CD4-positive, CD25-positive, alpha-beta regulatory T cell (primary cell): ENCODE measurements around the gene DGAT2L6. TPM values are rescaled to one million over a fixed set of nuclear protein-coding genes. Genes with fewer than 3 reads are reported as not detected.
"Not testable (repeated sequence)": the region's sequence is repeated elsewhere in the genome, so short reads cannot be mapped to it uniquely, and the experiment has no call there.

Experiments used
- ATAC-seq, 2 donors: fragments of 150-1000 bp; cut with Tn5 transposase; one replicate each; pipeline ENCODE4 v1.10.0; 2021; ENCODE audit warnings: low read depth in 2 of 2, moderate number of reproducible peaks in 2 of 2, moderate library complexity in 1 of 2
- DNase-seq, 3 donors: peaks; one replicate each; pipeline versions ENCODE4 v3.0.0 to v3.0.0-alpha.2; 2012 to 2022; ENCODE audit warnings: mixed read lengths in 1 of 3
- H3K27ac ChIP-seq: one replicate; pipeline ENCODE4 v1.7.0; 2013; ENCODE audit warnings: mild to moderate bottlenecking, low read length; ENCODE audit not compliant: insufficient read depth, poor library complexity, severe bottlenecking
- H3K27me3 ChIP-seq: one replicate; pipeline ENCODE4 v1.7.0; 2013; ENCODE audit warnings: low read length; ENCODE audit not compliant: control insufficient read depth, insufficient read depth
- H3K36me3 ChIP-seq: one replicate; pipeline ENCODE4 v1.7.0; 2013; ENCODE audit warnings: mild to moderate bottlenecking, low read length, moderate library complexity; ENCODE audit not compliant: control insufficient read depth, insufficient read depth
- H3K4me1 ChIP-seq: 2 replicates; pipeline ENCODE4 v1.7.0; 2013; ENCODE audit warnings: mild to moderate bottlenecking, low read length; ENCODE audit not compliant: insufficient read depth, control insufficient read depth, poor library complexity, severe bottlenecking
- H3K4me3 ChIP-seq: one replicate; pipeline ENCODE4 v1.7.0; 2013; ENCODE audit warnings: low read depth, mild to moderate bottlenecking, low read length, moderate library complexity
- H3K9me3 ChIP-seq, 2 experiments: 1 replicate in 1 of 2; 2 replicates in 1 of 2; pipeline ENCODE4 v1.7.0; 2013; ENCODE audit warnings: low read length in 2 of 2, mild to moderate bottlenecking in 1 of 2, moderate library complexity in 1 of 2; ENCODE audit not compliant: control insufficient read depth in 2 of 2
- H3K27ac Mint-ChIP-seq, 3 donors: one replicate each; pipeline ENCODE4 v1.8.0; 2020 to 2022; ENCODE audit warnings: mild to moderate bottlenecking in 3 of 3, mixed read lengths in 3 of 3, moderate library complexity in 2 of 3
- H3K27me3 Mint-ChIP-seq: one replicate; pipeline ENCODE4 v1.8.0; 2022; ENCODE audit warnings: mild to moderate bottlenecking, mixed read lengths
- H3K36me3 Mint-ChIP-seq: one replicate; pipeline ENCODE4 v1.8.0; 2020; ENCODE audit warnings: mixed read lengths
- H3K4me1 Mint-ChIP-seq, 4 donors: one replicate each; pipeline ENCODE4 v1.8.0; 2020 to 2022; ENCODE audit warnings: mixed read lengths in 4 of 4, mild to moderate bottlenecking in 1 of 4
- H3K4me3 Mint-ChIP-seq, 4 donors: one replicate each; pipeline ENCODE4 v1.8.0; 2020 to 2022; ENCODE audit warnings: mild to moderate bottlenecking in 4 of 4, mixed read lengths in 4 of 4, moderate library complexity in 3 of 4
- H3K9me3 Mint-ChIP-seq, 7 donors: one replicate each; pipeline ENCODE4 v1.8.0; 2020 to 2022; ENCODE audit warnings: mixed read lengths in 7 of 7, mild to moderate bottlenecking in 3 of 7, moderate library complexity in 2 of 7
- polyA plus RNA-seq, 4 donors: library from polyadenylated mRNA; unstranded; fragments of 300-500 nt; fragmentation: Illumina TruSeq; gene quantifications; one replicate each; pipeline ENCODE4 v1.2.3, GENCODE V29; 2021
- total RNA-seq: library from RNA; stranded (reverse); gene quantifications from one replicate; pipeline ENCODE4 v1.2.3, GENCODE V29; 2022

DGAT2L6 gene
- total and polyA plus RNA-seq, 5 donors from 2014 or later: not detected

- no peak overlapping the region for H3K4me3 Mint-ChIP-seq
- H3K27ac ChIP-seq: no peak overlapping the region
- H3K27me3 Mint-ChIP-seq: peaks cover 6% of the 10 kb centered on the region
- DNase-seq: no peak
- no peak overlapping the region for H3K27ac Mint-ChIP-seq
- H3K4me1 Mint-ChIP-seq: no peaks in the 10 kb centered on the region
- ATAC-seq: no peak
- H3K36me3 Mint-ChIP-seq: no peaks in the 10 kb centered on the region
- H3K9me3 Mint-ChIP-seq: peaks cover 0 to 2% (median 0%) of the 10 kb centered on the region in 7 donors
- H3K4me3 ChIP-seq: no peak overlapping the region
- H3K4me1 ChIP-seq: no peaks in the 10 kb centered on the region
- no peaks in the 10 kb centered on the region for H3K27me3 ChIP-seq
- no peaks in the 10 kb centered on the region for H3K36me3 ChIP-seq
- H3K9me3 ChIP-seq: no peaks in the 10 kb centered on the region
Observed at GRCh38 chrX:70208479-70208878, 31.2 kb downstream of the DGAT2L6 start.

- H3K27me3 Mint-ChIP-seq, ATAC-seq, H3K9me3 ChIP-seq, H3K4me3 Mint-ChIP-seq, H3K4me3 ChIP-seq, H3K36me3 ChIP-seq, H3K9me3 Mint-ChIP-seq, H3K27ac Mint-ChIP-seq, H3K27me3 ChIP-seq, DNase-seq, H3K4me1 ChIP-seq, H3K4me1 Mint-ChIP-seq, H3K27ac ChIP-seq, H3K36me3 Mint-ChIP-seq: not testable (repeated sequence)
Observed at GRCh38 chrX:70209570-70209969, 32.3 kb downstream of the DGAT2L6 start.

- ATAC-seq (no peak), DNase-seq (no peak)
- no peaks in the 10 kb centered on the region for H3K27me3 Mint-ChIP-seq
- Histone ChIP-seq H3K4me1 (no peaks in the 10 kb centered on the region), H3K27ac (no peak overlapping the region), H3K27me3 (no peaks in the 10 kb centered on the region), H3K4me3 (no peak overlapping the region), H3K36me3 (no peaks in the 10 kb centered on the region), H3K9me3 (no peaks in the 10 kb centered on the region)
- no peaks in the 10 kb centered on the region for H3K36me3 Mint-ChIP-seq
- H3K4me3 Mint-ChIP-seq: no peak overlapping the region
- H3K9me3 Mint-ChIP-seq: peaks cover 0 to 3% (median 0%) of the 10 kb centered on the region in 7 donors
- H3K27ac Mint-ChIP-seq: no peak overlapping the region
- no peaks in the 10 kb centered on the region for H3K4me1 Mint-ChIP-seq
Observed at GRCh38 chrX:70219938-70220764, 42.9 kb downstream of the DGAT2L6 start.

GRCh38 chrX:70226048-70226447, 48.8 kb downstream of the DGAT2L6 start:
- no peaks in the 10 kb centered on the region for H3K4me1 Mint-ChIP-seq

GRCh38 chrX:70226687-70227086, 49.4 kb downstream of the DGAT2L6 start:
- no peaks in the 10 kb centered on the region for H3K36me3 Mint-ChIP-seq
- no peak for ATAC-seq
- Histone ChIP-seq H3K9me3 (no peaks in the 10 kb centered on the region), H3K4me3 (no peak overlapping the region), H3K27ac (no peak overlapping the region), H3K4me1 (no peaks in the 10 kb centered on the region), H3K36me3 (no peaks in the 10 kb centered on the region), H3K27me3 (no peaks in the 10 kb centered on the region)
- no peaks in the 10 kb centered on the region for H3K4me1 Mint-ChIP-seq
- H3K27me3 Mint-ChIP-seq: peaks cover 6% of the 10 kb centered on the region
- H3K4me3 Mint-ChIP-seq: no peak overlapping the region
- H3K9me3 Mint-ChIP-seq: peaks cover 0 to 3% (median 0%) of the 10 kb centered on the region in 7 donors
- H3K27ac Mint-ChIP-seq: no peak overlapping the region
- no peak for DNase-seq

More at GRCh38 chrX:70226048-70226447, 48.8 kb downstream of the DGAT2L6 start:
- no peak overlapping the region for H3K4me3 Mint-ChIP-seq
- H3K27me3 ChIP-seq: no peaks in the 10 kb centered on the region
- H3K4me3 ChIP-seq: no peak overlapping the region
- H3K4me1 ChIP-seq: no peaks in the 10 kb centered on the region
- H3K9me3 ChIP-seq: no peaks in the 10 kb centered on the region
- H3K27me3 Mint-ChIP-seq: peaks cover 6% of the 10 kb centered on the region
- ATAC-seq (no peak), DNase-seq (no peak)
- no peak overlapping the region for H3K27ac ChIP-seq
- H3K36me3 Mint-ChIP-seq: no peaks in the 10 kb centered on the region
- H3K27ac Mint-ChIP-seq: no peak overlapping the region
- no peaks in the 10 kb centered on the region for H3K36me3 ChIP-seq
- H3K9me3 Mint-ChIP-seq: peaks cover 0 to 3% (median 0%) of the 10 kb centered on the region in 7 donors

GRCh38 chrX:70231666-70232065, 54.4 kb downstream of the DGAT2L6 start:
- Mint-ChIP-seq H3K27ac (no peak overlapping the region), H3K36me3 (no peaks in the 10 kb centered on the region), H3K27me3 (peaks cover 6% of the 10 kb centered on the region), H3K4me3 (no peak overlapping the region), H3K9me3 (no peaks in the 10 kb centered on the region), H3K4me1 (no peaks in the 10 kb centered on the region)
- H3K4me3 ChIP-seq: no peak overlapping the region
- H3K27me3 ChIP-seq: no peaks in the 10 kb centered on the region
- H3K9me3 ChIP-seq: no peaks in the 10 kb centered on the region
- H3K27ac ChIP-seq: no peak overlapping the region
- no peaks in the 10 kb centered on the region for H3K36me3 ChIP-seq
- no peak for DNase-seq
- no peak for ATAC-seq
- H3K4me1 ChIP-seq: no peaks in the 10 kb centered on the region

- Histone ChIP-seq H3K4me1 (no peaks in the 10 kb centered on the region), H3K36me3 (no peaks in the 10 kb centered on the region), H3K27ac (no peak within 1 kb of the TSS), H3K27me3 (no peaks in the 10 kb centered on the region), H3K4me3 (no peak within 1 kb of the TSS), H3K9me3 (no peaks in the 10 kb centered on the region)
- ATAC-seq: no peak
- DNase-seq: no peak
- no peaks in the 10 kb centered on the region for H3K4me1 Mint-ChIP-seq
- no peaks in the 10 kb centered on the region for H3K27me3 Mint-ChIP-seq
- no peak within 1 kb of the TSS for H3K27ac Mint-ChIP-seq
- H3K4me3 Mint-ChIP-seq: no peak within 1 kb of the TSS
- H3K36me3 Mint-ChIP-seq: no peaks in the 10 kb centered on the region
- H3K9me3 Mint-ChIP-seq: no peaks in the 10 kb centered on the region
Observed at GRCh38 chrX:70234355-70234754, 57.1 kb downstream of the DGAT2L6 start, which contains the start of gene AWAT1. Gene AWAT1 (plus strand): TSS chrX:70234655. CDS start chrX:70234696, 41 bp downstream.

- no peaks in the 10 kb centered on the region for H3K9me3 ChIP-seq
- Mint-ChIP-seq H3K27me3 (no peaks in the 10 kb centered on the region), H3K36me3 (no peaks in the 10 kb centered on the region), H3K4me3 (no peak overlapping the region), H3K9me3 (no peaks in the 10 kb centered on the region), H3K27ac (no peak overlapping the region), H3K4me1 (no peaks in the 10 kb centered on the region)
- no peak overlapping the region for H3K4me3 ChIP-seq
- ATAC-seq (no peak), DNase-seq (no peak)
- H3K27ac ChIP-seq: no peak overlapping the region
- H3K27me3 ChIP-seq: no peaks in the 10 kb centered on the region
- no peaks in the 10 kb centered on the region for H3K36me3 ChIP-seq
- H3K4me1 ChIP-seq: no peaks in the 10 kb centered on the region
Observed at GRCh38 chrX:70240751-70241150, 63.5 kb downstream of the DGAT2L6 start.
